Measurements from ENCODE around the gene POLDIP2. TPM values are rescaled to one million over a fixed set of nuclear protein-coding genes. Genes with fewer than 3 reads are reported as not detected.

POLDIP2 gene
- total RNA-seq, 4 donors from 2014 or later: 54.9 to 95.3 (median 66.5) TPM

- no peak for DNase-seq
- no peaks in the 10 kb centered on the region for H3K36me3 ChIP-seq
- no peak overlapping the region for H3K4me3 ChIP-seq
- TF ChIP-seq POLR2A (IDR thresholded peaks at IDR 0.05) (no peak), POLR2AphosphoS5 (IDR thresholded peaks at IDR 0.05) (no peak), CTCF (IDR thresholded peaks at IDR 0.05) (no peak), EP300 (IDR thresholded peaks at IDR 0.05; ENCODE audit: low read depth) (no peak)
- H3K27ac ChIP-seq: no peak overlapping the region
- 94 to 100% methylated on average over 2 to 4 of the region's 4 CpGs for WGBS, 2 donors (ENCODE audit: low coverage in 1 of 2)
- H3K4me1 ChIP-seq: peaks cover 7 to 23% (median 19%) of the 10 kb centered on the region in 4 donors
- H3K9me3 ChIP-seq: no peaks in the 10 kb centered on the region
- in situ Hi-C loops (cut with MboI; ENCODE audit: low pct_ligation_motif_present in 1 of 4, low pct_unique_long_range_greater_than_20kb in 1 of 4, low sequenced_read_pairs in 3 of 4): no loop called here
- H3K27me3 ChIP-seq: no peaks in the 10 kb centered on the region
- intact Hi-C loops (cut with DNase I; ENCODE audit: low total_unique reads): no loop called here
These were observed 41.3 kb downstream of the POLDIP2 start for GRCh38 chr17:28315846-28316705.

- 60 to 88% methylated on average over 2 of the region's 2 CpGs for WGBS, 2 donors (ENCODE audit: low coverage in 1 of 2)
- no peak overlapping the region for H3K27ac ChIP-seq
- no peak for DNase-seq
- no peak overlapping the region for H3K4me3 ChIP-seq
- no peaks in the 10 kb centered on the region for H3K9me3 ChIP-seq
- no peaks in the 10 kb centered on the region for H3K27me3 ChIP-seq
- H3K4me1 ChIP-seq: peaks cover 7 to 9% (median 8%) of the 10 kb centered on the region in 4 donors
- in situ Hi-C loops (cut with MboI; ENCODE audit: low pct_ligation_motif_present in 1 of 4, low pct_unique_long_range_greater_than_20kb in 1 of 4, low sequenced_read_pairs in 3 of 4): no loop called here
- intact Hi-C loops (cut with DNase I; ENCODE audit: low total_unique reads): no loop called here
- no peaks in the 10 kb centered on the region for H3K36me3 ChIP-seq
- TF ChIP-seq CTCF (IDR thresholded peaks at IDR 0.05) (no peak), POLR2AphosphoS5 (IDR thresholded peaks at IDR 0.05) (no peak), POLR2A (IDR thresholded peaks at IDR 0.05) (no peak), EP300 (IDR thresholded peaks at IDR 0.05; ENCODE audit: low read depth) (no peak)
These were observed 43.5 kb downstream of the POLDIP2 start for GRCh38 chr17:28313841-28314240.

- no peaks in the 10 kb centered on the region for H3K4me1 ChIP-seq
- H3K9me3 ChIP-seq: no peaks in the 10 kb centered on the region
- 68% methylated on average over 20 of the region's 38 CpGs; no CpG with 5 or more reads in 1 of the 2 donors for WGBS, 2 donors (ENCODE audit: low coverage in 1 of 2)
- H3K27ac ChIP-seq: no peak overlapping the region
- no peaks in the 10 kb centered on the region for H3K36me3 ChIP-seq
- peaks cover 33% of the 10 kb centered on the region for H3K27me3 ChIP-seq
- H3K4me3 ChIP-seq: no peak overlapping the region
- in situ Hi-C loops (cut with MboI; ENCODE audit: low pct_ligation_motif_present in 1 of 4, low pct_unique_long_range_greater_than_20kb in 1 of 4, low sequenced_read_pairs in 3 of 4) (no loop called here), intact Hi-C loops (cut with DNase I; ENCODE audit: low total_unique reads) (no loop called here)
- no peak for DNase-seq
- TF ChIP-seq CTCF (IDR thresholded peaks at IDR 0.05): no peak
- no peak for TF ChIP-seq POLR2AphosphoS5 (IDR thresholded peaks at IDR 0.05)
These were observed 50.3 kb downstream of the POLDIP2 start for GRCh38 chr17:28306954-28307401.

- intact Hi-C loops (cut with DNase I; ENCODE audit: low total_unique reads) (no loop called here), in situ Hi-C loops (cut with MboI; ENCODE audit: low pct_ligation_motif_present in 1 of 4, low pct_unique_long_range_greater_than_20kb in 1 of 4, low sequenced_read_pairs in 3 of 4) (no loop called here)
- TF ChIP-seq POLR2A (IDR thresholded peaks at IDR 0.05) (no peak), CTCF (IDR thresholded peaks at IDR 0.05) (no peak), POLR2AphosphoS5 (IDR thresholded peaks at IDR 0.05) (no peak)
- 81 to 82% methylated on average over 3 of the region's 3 CpGs for WGBS, 2 donors (ENCODE audit: low coverage in 1 of 2)
- H3K27ac ChIP-seq: no peak overlapping the region
- H3K4me3 ChIP-seq: no peak overlapping the region
- DNase-seq: no peak
- H3K4me1 ChIP-seq: no peaks in the 10 kb centered on the region
- H3K36me3 ChIP-seq: no peaks in the 10 kb centered on the region
- peaks cover 3% of the 10 kb centered on the region for H3K27me3 ChIP-seq
- no peaks in the 10 kb centered on the region for H3K9me3 ChIP-seq
These were observed 58.9 kb downstream of the POLDIP2 start for GRCh38 chr17:28298449-28298848.

Other genes with a start within 250 kb of the POLDIP2 start
- gene TMEM97, start 38.3 kb downstream of the POLDIP2 start, total RNA-seq: 10 to 100 TPM in 1 of 4 donors, 1 to 10 TPM in 2, not detected in 1; 4.5 to 57.7 (median 8.9) TPM
- gene IFT20, start 22.1 kb downstream of the POLDIP2 start, total RNA-seq: 10 to 100 TPM in 3 of 4 donors, 1 to 10 TPM in 1; 7.2 to 46.0 (median 32.4) TPM
- gene TNFAIP1, start 21.8 kb downstream of the POLDIP2 start, total RNA-seq: 100 to 1,000 TPM in 1 of 4 donors, 10 to 100 TPM in 3; 25.6 to 137 (median 49.4) TPM
- not detected for gene SEBOX, start 7.7 kb upstream of the POLDIP2 start, total RNA-seq
- not detected for gene VTN, start 12.8 kb upstream of the POLDIP2 start, total RNA-seq
- gene SARM1, start 14.2 kb upstream of the POLDIP2 start, total RNA-seq: 10 to 100 TPM in 2 of 4 donors, 1 to 10 TPM in 2; 6.0 to 22.1 (median 9.5) TPM
- 10 to 100 TPM in 2 of 4 donors, 1 to 10 TPM in 2; 7.5 to 15.9 (median 11.0) TPM for gene SLC46A1, start 48.7 kb upstream of the POLDIP2 start, total RNA-seq
- gene SLC13A2, start 116.1 kb upstream of the POLDIP2 start, total RNA-seq: 10 to 100 TPM in 3 of 4 donors, not detected in 1; 49.7 to 95.0 (median 50.3) TPM
- gene FOXN1, start 148.8 kb upstream of the POLDIP2 start, total RNA-seq: under 1 TPM in 2 of 4 donors, not detected in 2; 0.14 to 0.32 TPM
- gene UNC119, start 195.1 kb upstream of the POLDIP2 start, total RNA-seq: 10 to 100 TPM; 16.4 to 52.4 (median 32.8) TPM
- gene PIGS, start 214.0 kb upstream of the POLDIP2 start, total RNA-seq: 100 to 1,000 TPM in 2 of 4 donors, 10 to 100 TPM in 2; 18.1 to 182 (median 87.6) TPM
- 10 to 100 TPM in 2 of 4 donors, 1 to 10 TPM in 2; 3.0 to 46.1 (median 18.7) TPM for gene ALDOC, start 219.4 kb upstream of the POLDIP2 start, total RNA-seq
- 10 to 100 TPM in 3 of 4 donors, 1 to 10 TPM in 1; 8.9 to 21.5 (median 13.6) TPM for gene SPAG5, start 241.5 kb upstream of the POLDIP2 start, total RNA-seq